ENCODE data around the gene PHETA1.

DNA sequence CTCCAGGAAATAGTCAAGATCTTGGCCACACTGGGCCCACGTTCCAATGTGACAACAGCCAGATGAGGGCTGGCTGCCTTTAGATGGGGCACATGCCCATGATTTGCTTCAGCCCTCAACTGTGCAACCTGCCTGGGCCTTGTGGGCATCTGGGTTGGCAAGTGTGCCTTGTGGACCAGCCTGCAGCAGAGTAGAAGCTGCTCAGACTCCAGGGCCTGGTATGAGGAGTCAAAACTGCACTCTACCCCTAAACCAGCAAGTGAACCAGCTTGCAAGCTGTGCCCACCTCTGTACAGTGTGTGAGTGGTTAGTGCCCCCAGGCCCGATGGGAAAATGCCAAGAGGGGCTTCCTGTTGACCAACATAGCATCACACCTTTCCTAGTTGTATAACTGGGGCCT, 17.9 kb downstream of the PHETA1 start:
- TF ChIP-seq EZH2 (IDR thresholded peaks at IDR 0.05; ENCODE audit: insufficient read depth, poor library complexity, severe bottlenecking) (no peak), EZH2phosphoT487 (IDR thresholded peaks at IDR 0.05; ENCODE audit: insufficient read depth, low read depth) (no peak)

Data from GM23248 (cell line).